C4-2B (cell line): ENCODE data around the gene LRRC4C.
A peak's percentile ranks its signal among the peaks of the same experiment; 100 is the strongest.

Source experiments
- H3K27ac ChIP-seq: fragments of 450-650 bp; 2 replicates; pipeline ENCODE4 v1.5.1; 2017
- ZFX ChIP-seq: fragments of 450-650 bp; IDR thresholded peaks from 2 replicates; pipeline ENCODE4 v1.6.1; 2017
- TF ChIP-seq, protein P1 (sequence below): fragments of 450-650 bp; conservative IDR thresholded peaks from 2 replicates; pipeline ENCODE4 v1.5.1; 2017; ENCODE audit warnings: mild to moderate bottlenecking

Gene LRRC4C

DNA sequence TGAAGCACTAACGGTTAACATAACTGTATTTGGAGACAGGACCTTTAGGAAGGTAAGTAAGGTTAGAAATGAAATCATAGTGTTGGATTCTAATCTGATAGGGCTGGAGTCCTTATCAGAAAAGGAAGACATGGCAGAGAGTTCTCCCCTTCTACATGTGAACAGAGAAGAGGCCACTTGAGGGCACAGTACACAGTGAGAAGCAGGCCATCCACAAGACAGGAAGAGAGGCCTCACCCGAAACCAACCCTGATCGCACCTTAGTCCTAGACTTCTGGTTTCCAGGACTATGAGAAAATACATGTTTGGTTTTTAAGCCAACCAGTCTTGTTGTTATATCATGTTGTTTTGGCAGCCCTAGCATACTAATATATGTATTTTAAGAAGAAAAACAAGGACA, 170.0 kb downstream of the LRRC4C start:
- H3K27ac ChIP-seq = no peak overlapping the region
- TF ChIP-seq, protein P1, sequence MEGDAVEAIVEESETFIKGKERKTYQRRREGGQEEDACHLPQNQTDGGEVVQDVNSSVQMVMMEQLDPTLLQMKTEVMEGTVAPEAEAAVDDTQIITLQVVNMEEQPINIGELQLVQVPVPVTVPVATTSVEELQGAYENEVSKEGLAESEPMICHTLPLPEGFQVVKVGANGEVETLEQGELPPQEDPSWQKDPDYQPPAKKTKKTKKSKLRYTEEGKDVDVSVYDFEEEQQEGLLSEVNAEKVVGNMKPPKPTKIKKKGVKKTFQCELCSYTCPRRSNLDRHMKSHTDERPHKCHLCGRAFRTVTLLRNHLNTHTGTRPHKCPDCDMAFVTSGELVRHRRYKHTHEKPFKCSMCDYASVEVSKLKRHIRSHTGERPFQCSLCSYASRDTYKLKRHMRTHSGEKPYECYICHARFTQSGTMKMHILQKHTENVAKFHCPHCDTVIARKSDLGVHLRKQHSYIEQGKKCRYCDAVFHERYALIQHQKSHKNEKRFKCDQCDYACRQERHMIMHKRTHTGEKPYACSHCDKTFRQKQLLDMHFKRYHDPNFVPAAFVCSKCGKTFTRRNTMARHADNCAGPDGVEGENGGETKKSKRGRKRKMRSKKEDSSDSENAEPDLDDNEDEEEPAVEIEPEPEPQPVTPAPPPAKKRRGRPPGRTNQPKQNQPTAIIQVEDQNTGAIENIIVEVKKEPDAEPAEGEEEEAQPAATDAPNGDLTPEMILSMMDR = no peak
- no peak for TF ChIP-seq ZFX

DNA sequence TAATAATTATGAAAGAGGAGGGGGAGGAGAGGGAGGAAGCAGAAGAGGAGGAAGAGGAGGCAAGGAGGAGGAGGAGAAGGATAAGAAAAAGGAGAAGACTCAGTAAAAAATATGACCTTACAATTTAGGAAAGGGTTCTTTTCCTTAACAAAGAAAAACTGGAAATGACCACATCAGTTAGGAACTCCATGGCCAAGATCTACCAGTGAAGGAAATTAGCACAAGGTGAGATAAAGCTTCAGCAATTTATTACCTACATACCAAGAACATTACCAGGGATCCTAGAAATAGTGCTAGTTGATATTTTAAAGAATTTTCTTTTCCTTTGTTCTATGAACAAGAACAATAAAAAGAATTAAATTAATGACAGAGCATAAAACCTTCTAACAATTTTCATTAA, 172.7 kb downstream of the LRRC4C start:
- no peak overlapping the region for H3K27ac ChIP-seq
- no peak for TF ChIP-seq ZFX
- TF ChIP-seq, protein P1 = no peak

DNA sequence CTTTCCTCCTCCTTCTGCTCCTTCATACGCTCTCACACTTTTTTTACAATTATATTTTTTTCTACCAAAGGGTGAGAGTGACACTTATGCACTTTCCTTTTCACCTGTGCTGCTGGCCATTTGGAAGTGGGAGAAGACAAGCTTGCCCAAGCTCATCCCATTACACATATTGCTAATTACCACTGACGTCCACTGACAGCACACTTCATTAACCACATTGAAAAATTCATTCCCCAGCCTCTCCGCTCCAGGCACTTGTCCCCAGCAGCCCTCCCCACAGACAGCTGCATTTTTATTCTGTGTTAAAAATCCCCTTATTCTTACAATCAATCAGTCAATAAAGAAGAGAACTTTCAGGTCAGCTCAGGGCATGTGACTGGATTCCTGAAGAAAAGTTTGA, 175.1 kb downstream of the LRRC4C start:
- peak overlapping the region; percentile 26; the same call in 1 of the 2 replicates for H3K27ac ChIP-seq
- no peak for TF ChIP-seq ZFX
- TF ChIP-seq, protein P1 = no peak

GRCh38 chr11:41283191-41283930, 176.1 kb downstream of the LRRC4C start:
- TF ChIP-seq ZFX = no peak
- TF ChIP-seq, protein P1 = no peak
- H3K27ac ChIP-seq = no peak overlapping the region

DNA sequence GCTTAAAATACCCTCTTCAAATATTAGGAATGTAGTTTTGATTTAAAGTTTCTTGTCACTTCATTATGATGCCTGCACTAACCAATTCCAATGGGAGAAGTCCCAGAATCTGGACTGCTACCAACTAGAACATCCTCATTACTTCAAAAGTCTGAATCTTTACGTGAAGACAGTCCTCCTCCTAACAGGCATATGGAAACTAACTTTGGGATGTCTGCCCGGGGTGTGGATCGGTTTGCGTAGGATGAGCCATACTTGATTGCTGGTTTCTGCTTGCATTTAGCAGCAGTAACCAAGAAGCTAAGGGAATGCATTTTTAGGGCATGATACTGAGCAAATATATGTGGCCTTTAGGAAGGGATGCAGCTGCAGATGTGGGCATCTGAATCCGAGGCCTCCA, 177.1 kb downstream of the LRRC4C start:
- H3K27ac ChIP-seq = peak overlapping the region; percentile 60
- TF ChIP-seq, protein P1 = no peak

GRCh38 chr11:41281131-41281742, 178.2 kb downstream of the LRRC4C start:
- TF ChIP-seq ZFX = no peak
- TF ChIP-seq, protein P1 = no peak
- no peak overlapping the region for H3K27ac ChIP-seq

DNA sequence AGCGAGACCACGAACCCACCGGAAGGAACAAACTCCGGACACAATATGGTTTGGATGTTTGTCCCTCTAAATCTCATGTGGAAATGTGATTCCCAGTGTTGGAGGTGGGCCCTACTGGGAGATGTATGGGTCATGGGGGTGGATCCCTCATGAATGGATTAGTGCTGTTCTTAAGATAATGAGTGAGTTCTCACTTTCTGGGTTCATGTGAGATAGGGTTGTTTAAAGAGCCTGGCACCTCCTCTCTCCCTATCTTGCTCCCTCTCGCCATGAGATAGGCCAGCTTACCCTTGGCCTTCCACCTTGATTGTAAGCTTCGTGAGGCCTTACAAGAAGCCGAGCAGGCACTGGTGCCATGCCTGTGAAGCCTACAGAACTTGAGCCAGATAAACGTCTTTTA, 184.6 kb downstream of the LRRC4C start:
- TF ChIP-seq ZFX = no peak
- TF ChIP-seq, protein P1 = no peak
- H3K27ac ChIP-seq = no peak overlapping the region
